Midbrain (tissue), 1 donor: Measurements from ENCODE around the gene SPEF2.
"Not testable (repeated sequence)": the region's sequence is repeated elsewhere in the genome, so short reads cannot be mapped to it uniquely, and the experiment has no call there.

Experiments used
- DNase-seq: peaks from one replicate; lab custom pipeline; 2025; lab: John Stamatoyannopoulos, UW

The SPEF2 gene

GRCh38 chr5:35820735-35821134 lies 203.1 kb downstream of the SPEF2 start:
- no peak for DNase-seq

- no peak for DNase-seq
Observed at GRCh38 chr5:35821513-35821912, 203.8 kb downstream of the SPEF2 start.

- no peak for DNase-seq
Observed at GRCh38 chr5:35822511-35822910, 204.8 kb downstream of the SPEF2 start.

DNA sequence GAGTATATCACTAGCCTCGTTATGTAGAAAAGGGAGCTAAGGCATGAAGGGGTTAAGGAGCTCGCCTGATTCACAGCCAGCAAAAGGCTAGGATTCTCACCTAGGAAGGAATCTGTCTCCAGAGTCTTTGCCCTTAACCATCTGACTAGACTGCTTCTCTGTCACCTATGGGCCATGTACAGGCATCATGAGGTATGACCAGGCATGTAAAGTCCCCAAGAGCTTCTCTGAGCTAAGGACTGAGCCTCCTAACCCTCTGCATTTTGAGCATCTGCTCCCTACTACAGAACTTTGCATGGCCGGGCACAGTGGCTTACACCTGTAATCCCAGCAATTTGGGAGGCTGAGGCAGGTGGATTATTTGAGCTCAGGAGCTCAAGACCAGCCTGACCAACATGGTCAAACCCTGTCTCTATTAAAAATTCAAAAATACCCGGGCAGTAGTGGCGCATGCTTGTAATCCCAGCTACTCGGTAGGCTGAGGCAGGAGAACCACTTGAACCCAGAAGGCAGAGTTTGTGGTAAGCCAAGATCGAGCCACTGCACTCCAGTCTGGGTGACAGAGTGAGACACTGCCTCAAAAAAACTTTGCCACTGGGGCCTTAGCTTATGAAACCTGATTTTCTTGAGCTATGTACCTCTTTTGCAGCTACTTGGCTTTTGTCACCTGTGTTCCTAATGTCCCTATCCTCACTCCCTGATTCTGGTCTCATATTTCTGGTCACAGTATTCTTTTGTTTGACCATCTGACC lies 205.9 kb downstream of the SPEF2 start:
- DNase-seq = no peak

GRCh38 chr5:35826056-35826455 lies 208.4 kb downstream of the SPEF2 start:
- no peak for DNase-seq

GRCh38 chr5:35826554-35826953 lies 208.9 kb downstream of the SPEF2 start:
- DNase-seq = no peak

- no peak for DNase-seq
Observed at GRCh38 chr5:35828082-35828598, 210.5 kb downstream of the SPEF2 start.

DNA sequence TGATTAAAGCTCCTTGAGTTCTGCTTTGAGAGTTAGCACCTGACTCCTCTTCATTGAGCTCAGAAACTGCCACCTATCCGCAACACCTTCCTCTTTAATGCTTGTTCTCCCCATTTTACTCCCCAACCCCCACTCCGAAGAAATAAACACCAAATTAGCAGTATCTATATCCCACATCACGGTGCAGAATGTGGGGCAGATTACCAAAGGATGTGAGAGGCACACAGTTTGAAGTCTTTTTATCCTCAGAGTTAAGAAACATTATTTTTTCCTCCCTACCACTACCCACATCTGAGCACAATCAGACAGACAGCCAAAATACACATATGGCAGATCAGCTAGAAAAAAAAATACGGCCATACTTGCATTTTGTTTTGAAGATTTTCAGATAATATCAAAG lies 212.9 kb downstream of the SPEF2 start:
- DNase-seq = no peak

GRCh38 chr5:35832762-35833161 lies 215.1 kb downstream of the SPEF2 start:
- DNase-seq = no peak

- no peak for DNase-seq
Observed at GRCh38 chr5:35833224-35833623, 215.6 kb downstream of the SPEF2 start.

- DNase-seq = no peak
Observed at GRCh38 chr5:35835796-35836742, 218.4 kb downstream of the SPEF2 start.

- DNase-seq = no peak
Observed at GRCh38 chr5:35838370-35839042, 220.8 kb downstream of the SPEF2 start.

DNA sequence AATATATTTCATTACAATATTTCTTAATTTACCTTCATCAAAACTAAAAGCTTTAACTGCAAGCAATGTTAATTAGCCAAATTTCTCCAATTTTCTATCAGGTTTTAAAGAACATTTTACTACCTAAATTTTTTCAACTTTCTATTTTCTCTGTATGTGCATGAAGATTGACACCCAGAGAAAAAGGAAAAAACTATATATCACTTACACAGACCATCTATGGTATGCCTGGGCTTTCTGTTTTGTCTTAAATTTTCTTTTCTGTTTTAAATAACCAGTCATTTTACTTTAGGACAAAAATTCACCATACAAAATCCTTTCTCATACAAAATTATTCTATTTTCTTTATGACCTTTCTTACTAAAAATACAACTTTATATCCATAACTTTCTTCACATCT lies 225.2 kb downstream of the SPEF2 start:
- DNase-seq = no peak

GRCh38 chr5:35845508-35845907 lies 227.8 kb downstream of the SPEF2 start:
- DNase-seq = not testable (repeated sequence)

DNA sequence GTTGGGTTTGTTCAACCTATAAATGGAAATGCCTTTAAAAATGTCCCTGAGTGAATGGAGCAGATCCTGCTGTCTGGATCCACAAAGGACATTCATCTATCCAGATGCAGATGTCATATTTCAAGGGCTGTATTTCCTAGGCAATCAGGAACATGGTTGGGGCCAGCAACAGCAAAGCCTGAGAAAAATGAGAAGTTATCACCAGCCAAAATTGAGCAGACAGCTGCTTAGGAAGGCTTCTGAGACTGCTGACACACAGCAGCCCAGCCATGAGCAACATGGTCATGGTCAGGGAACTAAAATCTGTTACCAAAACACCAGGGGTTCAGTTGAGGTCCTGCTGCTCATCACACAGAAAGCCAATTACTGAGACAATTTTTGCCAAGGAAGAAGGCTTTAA lies 229.8 kb downstream of the SPEF2 start:
- no peak for DNase-seq

GRCh38 chr5:35847961-35848360 lies 230.3 kb downstream of the SPEF2 start:
- DNase-seq = no peak

GRCh38 chr5:35849860-35850259 lies 232.2 kb downstream of the SPEF2 start:
- DNase-seq = no peak

- DNase-seq = no peak
Observed at GRCh38 chr5:35850967-35851680, 233.5 kb downstream of the SPEF2 start.

GRCh38 chr5:35852084-35852734 lies 234.5 kb downstream of the SPEF2 start:
- no peak for DNase-seq

GRCh38 chr5:35852773-35853172 lies 235.1 kb downstream of the SPEF2 start:
- DNase-seq = no peak

- DNase-seq = no peak
Observed at GRCh38 chr5:35853631-35854030, 236.0 kb downstream of the SPEF2 start.
